ENCODE measurements around the gene PDE6A. TPM values are rescaled to one million over a fixed set of nuclear protein-coding genes. Genes with fewer than 3 reads are reported as not detected.
A peak's percentile ranks its signal among the peaks of the same experiment; 100 is the strongest.

Gene PDE6A
- polyA plus RNA-seq, 5 donors: 0.14 to 0.30 (median 0.20) TPM

GRCh38 chr5:149838881-149839739, 105.5 kb downstream of the PDE6A start:
- DNase-seq: no peak

DNA sequence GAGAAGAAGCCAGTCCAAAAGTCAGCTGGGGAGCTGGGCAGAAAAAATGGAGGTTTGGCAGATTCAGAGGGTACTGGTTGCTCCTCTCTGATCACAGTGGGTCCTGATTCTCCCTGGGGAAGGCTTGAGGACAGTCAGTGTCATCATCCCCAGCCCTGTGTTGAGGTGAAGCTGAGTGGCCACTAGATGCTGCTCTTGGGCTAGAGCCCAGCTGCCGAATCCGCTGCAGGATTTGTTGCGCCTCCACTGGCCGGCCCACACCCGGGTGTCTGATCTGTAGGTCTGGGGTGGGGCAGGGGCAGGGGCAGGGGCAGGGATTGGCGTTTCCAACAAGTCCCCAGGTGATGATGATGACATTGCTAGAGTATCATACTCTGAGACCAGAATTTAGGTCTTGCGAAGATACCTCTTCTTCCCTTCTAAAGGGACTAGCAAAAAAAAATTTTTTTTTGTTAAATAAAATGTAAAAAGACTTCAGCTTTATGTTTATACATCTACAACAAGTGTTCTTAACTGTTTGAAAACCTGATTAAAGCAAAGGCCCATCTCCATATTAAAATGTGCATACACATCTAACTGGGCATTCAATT, 106.8 kb downstream of the PDE6A start:
- DNase-seq: no peak

GRCh38 chr5:149836451-149837139, 108.0 kb downstream of the PDE6A start:
- DNase-seq: no peak

- peak; percentile 51 to 76 for DNase-seq
Measured at GRCh38 chr5:149834246-149834855, 110.2 kb downstream of the PDE6A start.

- DNase-seq: no peak
Measured at GRCh38 chr5:149833116-149833827, 111.3 kb downstream of the PDE6A start.

GRCh38 chr5:149832636-149833035, 112.0 kb downstream of the PDE6A start:
- DNase-seq: no peak

DNA sequence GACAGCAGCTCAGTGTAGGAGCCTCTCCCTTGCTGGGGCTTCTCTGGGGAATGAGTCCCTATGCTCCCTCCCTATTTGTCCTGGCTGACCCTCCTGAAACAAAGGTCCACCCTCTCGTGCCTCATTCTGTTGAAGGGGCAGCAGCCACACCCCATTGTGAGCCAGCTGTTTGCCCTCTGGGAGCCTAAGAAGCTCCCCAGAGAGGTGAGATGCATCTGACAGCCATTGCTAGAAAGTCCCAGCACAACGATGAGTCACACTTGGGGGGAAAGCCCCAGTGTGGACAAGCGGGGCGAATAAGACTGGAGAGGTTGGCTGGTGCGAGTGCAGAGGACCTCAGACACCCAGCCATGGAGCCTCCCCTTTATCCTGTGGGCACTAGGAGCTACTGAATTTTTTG, 113.1 kb downstream of the PDE6A start:
- no peak for DNase-seq

DNA sequence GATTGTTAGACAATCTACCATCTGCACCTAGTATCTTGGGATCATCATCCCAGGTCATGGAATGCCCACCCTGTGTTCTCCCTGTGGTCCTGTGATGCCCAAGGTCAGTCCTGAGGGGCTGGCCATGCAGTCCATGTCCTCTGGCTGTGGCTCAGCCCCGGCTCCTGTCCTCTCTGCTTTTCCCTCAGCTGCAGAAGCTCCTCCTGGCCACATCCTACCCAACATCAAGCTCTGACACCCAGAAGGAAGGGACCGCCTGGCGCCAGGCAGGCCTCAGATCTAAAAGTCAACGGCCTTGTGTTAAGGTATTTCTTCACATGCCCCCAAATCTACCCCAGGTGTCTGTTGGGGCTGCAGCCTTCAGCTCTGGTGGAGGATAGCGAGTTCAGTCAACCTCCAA, 114.0 kb downstream of the PDE6A start:
- no peak for DNase-seq

DNA sequence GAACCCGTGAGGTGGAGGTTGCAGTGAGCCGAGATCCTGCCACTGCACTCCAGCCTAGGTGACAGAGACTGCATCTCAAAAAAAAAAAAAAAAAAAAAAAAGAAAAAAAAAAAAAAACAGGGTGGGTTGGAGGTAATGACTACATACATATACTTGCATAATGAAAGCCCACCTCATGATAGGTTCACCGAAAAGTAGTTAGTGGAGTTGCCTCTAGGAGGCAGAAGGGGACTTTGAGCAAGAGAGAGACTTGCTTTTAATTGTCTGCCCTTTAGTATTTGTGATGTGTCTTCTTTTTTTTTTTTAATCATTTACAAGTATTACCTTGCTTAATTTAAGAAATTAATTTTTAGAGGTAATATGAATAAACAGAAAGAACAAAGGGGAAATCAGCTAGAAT, 114.6 kb downstream of the PDE6A start:
- DNase-seq: no peak

GRCh38 chr5:149828161-149829011, 116.2 kb downstream of the PDE6A start:
- DNase-seq: peak; percentile 77 to 86

GRCh38 chr5:149827546-149827945, 117.0 kb downstream of the PDE6A start:
- no peak for DNase-seq

DNA sequence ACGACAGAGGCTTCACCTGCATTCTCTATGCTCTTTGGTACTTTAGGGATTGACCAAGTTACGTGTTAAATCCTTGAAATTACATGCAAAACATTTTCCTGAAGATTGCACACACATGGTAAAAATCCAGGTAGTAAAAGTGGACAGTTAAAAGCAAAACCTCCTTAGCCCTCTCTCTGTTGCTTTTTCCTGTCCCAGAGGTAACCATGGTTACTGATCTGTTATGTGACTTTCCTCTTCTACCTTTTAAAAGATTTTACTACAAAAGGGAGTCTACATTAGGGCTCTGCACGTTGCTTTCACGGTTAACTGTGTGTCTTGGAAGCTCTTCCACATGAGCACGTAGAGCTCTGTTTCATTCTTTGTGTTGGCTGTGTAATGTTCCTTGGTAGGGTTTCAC, 117.5 kb downstream of the PDE6A start:
- no peak for DNase-seq

DNA sequence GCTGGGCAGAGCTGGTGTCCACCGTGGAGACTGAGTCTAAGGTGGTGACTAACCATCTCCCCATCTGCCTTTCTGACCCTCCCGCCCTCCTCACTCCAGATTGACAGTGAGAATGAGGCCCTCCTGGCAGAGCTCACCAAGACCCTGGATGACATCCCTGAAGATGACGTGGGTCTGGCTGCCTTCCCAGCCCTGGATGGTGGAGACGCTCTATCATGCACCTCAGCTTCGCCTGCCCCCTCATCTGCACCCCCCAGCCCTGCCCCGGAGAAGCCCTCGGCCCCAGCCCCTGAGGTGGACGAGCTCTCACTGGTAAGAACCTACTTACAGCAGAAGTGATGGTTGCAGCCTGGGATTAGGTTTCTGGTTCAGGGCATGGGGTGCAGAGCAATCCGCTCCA, 118.0 kb downstream of the PDE6A start:
- DNase-seq: no peak

- peak; percentile 29 to 37 for DNase-seq
Measured at GRCh38 chr5:149824846-149825245, 119.7 kb downstream of the PDE6A start.

GRCh38 chr5:149824120-149824519, 120.5 kb downstream of the PDE6A start:
- no peak for DNase-seq

- DNase-seq: no peak
Measured at GRCh38 chr5:149823375-149823774, 121.2 kb downstream of the PDE6A start.

- no peak for DNase-seq
Measured at GRCh38 chr5:149822301-149822700, 122.3 kb downstream of the PDE6A start.

DNA sequence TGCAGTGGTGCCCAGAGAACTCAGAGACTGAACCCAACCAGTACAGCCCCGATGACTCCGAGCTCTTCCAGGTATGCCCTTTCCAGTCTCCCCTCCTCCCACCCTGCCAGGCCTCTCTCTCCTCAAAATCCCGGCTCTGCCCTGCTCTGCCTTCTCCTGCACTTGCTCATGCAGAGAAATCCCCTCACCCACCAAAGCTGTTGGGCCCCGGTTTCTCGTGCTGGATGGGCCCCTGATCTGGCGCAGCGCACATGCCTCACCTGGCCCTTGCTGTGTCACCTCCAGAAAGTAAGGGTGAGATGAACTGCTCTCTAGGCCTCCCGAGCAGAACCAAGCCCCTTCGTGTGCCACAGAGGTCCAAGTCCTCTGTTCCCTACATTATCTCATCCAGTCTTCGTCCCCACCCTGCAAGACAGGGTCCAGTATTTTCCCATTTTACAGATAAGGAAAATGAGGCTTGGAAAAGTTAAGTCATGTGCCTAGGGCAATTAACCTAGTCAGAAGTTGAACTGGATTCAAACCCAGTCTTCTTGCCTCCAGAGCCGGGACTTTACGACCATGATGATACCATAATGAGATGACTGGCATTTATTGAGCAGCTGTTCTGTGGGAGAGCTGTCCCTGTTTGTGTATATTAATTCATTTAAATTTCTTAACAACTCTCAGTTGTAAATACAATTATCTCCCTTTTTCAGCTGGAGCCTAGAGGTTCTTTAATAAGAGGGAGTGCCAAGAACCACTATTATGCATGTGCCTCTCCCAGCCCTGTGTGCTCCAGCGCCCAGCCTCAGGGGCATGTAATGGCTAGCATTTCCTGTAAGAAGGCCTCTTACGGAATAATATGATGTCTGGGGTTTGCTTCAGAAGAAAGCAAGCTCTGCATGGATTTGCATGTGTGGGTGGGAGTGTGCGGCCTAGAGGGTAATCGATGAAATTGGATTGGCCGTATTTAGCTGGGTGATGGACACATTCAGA, 123.8 kb downstream of the PDE6A start:
- DNase-seq: no peak

GRCh38 chr5:149820012-149820411, 124.6 kb downstream of the PDE6A start:
- no peak for DNase-seq
